ENCODE data around the gene NCOR2. TPM values are rescaled to one million over a fixed set of nuclear protein-coding genes. Genes with fewer than 3 reads are reported as not detected.
A peak's percentile ranks its signal among the peaks of the same experiment; 100 is the strongest.

The NCOR2 gene
- total and polyA plus RNA-seq, 2 of the 4 experiments (the other 2 are of a cell fraction): 12.9 to 40.8 TPM

DNA sequence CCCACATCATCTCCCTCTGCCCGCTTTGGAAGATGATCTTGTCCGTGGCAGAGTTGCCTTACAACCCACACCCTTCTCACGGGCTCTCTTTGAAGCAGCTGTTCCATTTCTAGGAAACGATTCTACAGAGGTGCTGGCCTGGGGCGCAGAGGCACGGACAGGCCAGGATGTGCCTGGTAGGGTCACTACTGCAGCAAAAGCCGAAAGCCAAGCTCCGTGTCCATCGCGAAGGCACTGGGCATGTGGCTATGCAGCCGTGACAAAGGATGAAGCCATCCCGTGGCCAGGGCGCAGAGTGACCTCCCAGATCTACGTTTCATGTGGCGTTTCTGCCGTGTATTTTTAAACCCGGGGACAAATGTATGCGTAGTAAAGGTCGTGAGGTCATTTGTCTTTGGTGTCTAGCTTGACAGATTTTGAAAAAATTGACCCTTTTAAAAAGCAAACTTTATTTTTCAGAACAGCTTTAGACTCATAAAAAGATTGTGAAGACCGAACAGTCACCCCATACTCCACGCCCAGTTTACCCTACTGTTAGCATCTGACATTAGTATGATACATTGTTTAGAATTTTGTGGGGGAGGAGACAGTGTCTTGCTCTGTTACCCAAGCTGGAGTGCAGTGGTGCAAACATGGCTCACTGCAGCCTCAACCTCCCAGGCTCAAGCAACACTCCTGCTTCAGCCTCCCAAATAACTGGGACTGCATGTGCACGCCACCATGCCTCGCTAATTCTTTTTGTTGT, 40.4 kb upstream of the NCOR2 start:
- H4K20me1 ChIP-seq (ENCODE audit: insufficient read depth, low read length): no peaks in the 10 kb centered on the region
- no peak overlapping the region for H2BK5ac ChIP-seq (ENCODE audit: low read depth, low read length, poor library complexity, severe bottlenecking)
- H3K36me3 ChIP-seq (ENCODE audit: control insufficient read depth, insufficient read depth, low read length): no peaks in the 10 kb centered on the region
- no peaks in the 10 kb centered on the region for H3K9me1 ChIP-seq (ENCODE audit: insufficient read depth, low read length)
- H2BK15ac ChIP-seq (ENCODE audit: low read depth, low read length): no peak overlapping the region
- H2AK5ac ChIP-seq (ENCODE audit: low read depth, low read length): peak overlapping the region; percentile 81
- H3K4me1 ChIP-seq (ENCODE audit: control insufficient read depth, insufficient read depth, low read length): peaks cover 2% of the 10 kb centered on the region; the same call in 1 of the 2 replicates
- intact Hi-C loops (cut with micrococcal nuclease): no loop called here
- no peak overlapping the region for H3K14ac ChIP-seq (replicated peaks; ENCODE audit: low read depth, low read length)
- dilution Hi-C loops (cut with HindIII; ENCODE audit: low sequenced_read_pairs, unreplicated experiment): no loop called here
- DNase-seq (no peak), ATAC-seq (ENCODE audit: low read depth) (no peak)
- no peak overlapping the region for H4K91ac ChIP-seq (ENCODE audit: insufficient read depth, low read depth, low read length)
- no peak overlapping the region for H4K8ac ChIP-seq (ENCODE audit: low read depth in 2 of 2, low read length in 2 of 2)
- POLR2A ChIA-PET (ENCODE audit: unreplicated experiment): no interaction called here
- CTCF ChIA-PET: no interaction called here
- H3K9me3 ChIP-seq (ENCODE audit: control insufficient read depth, insufficient read depth, low read length): peaks cover 6% of the 10 kb centered on the region; the same call in 1 of the 2 replicates
- no peaks in the 10 kb centered on the region for H3K79me1 ChIP-seq (ENCODE audit: low read depth in 1 of 2, low read length in 2 of 2)
- no peak for TF ChIP-seq FOS (IDR thresholded peaks at IDR 0.05; ENCODE audit: low read depth, low read length)
- TF ChIP-seq CHD1 (IDR thresholded peaks at IDR 0.05; ENCODE audit: low read depth, low read length): no peak
- no peak for TF ChIP-seq MAFK (IDR thresholded peaks at IDR 0.05; ENCODE audit: low read depth, low read length)
- no peak for TF ChIP-seq CTCF (conservative IDR thresholded peaks at IDR 0.05; ENCODE audit: low read depth, low read length)
- no peak for TF ChIP-seq BHLHE40 (IDR thresholded peaks at IDR 0.05; ENCODE audit: low read depth, low read length)
- no peak for TF ChIP-seq RCOR1 (IDR thresholded peaks at IDR 0.05; ENCODE audit: insufficient replicate concordance, low read length)
- no peak for TF ChIP-seq POLR2A (IDR thresholded peaks at IDR 0.05; ENCODE audit: low read depth, low read length)
- no peak for TF ChIP-seq ELK1 (IDR thresholded peaks at IDR 0.05; ENCODE audit: borderline replicate concordance, low read depth, low read length)
- no peak for TF ChIP-seq NFE2L2 (IDR thresholded peaks at IDR 0.05; ENCODE audit: low read depth, low read length)
- TF ChIP-seq RFX5 (IDR thresholded peaks at IDR 0.05; ENCODE audit: low read depth, low read length): no peak
- no peak for TF ChIP-seq MXI1 (IDR thresholded peaks at IDR 0.05; ENCODE audit: borderline replicate concordance, low read depth, low read length)
- TF ChIP-seq CEBPB (IDR thresholded peaks at IDR 0.05; ENCODE audit: low read depth, low read length): no peak
- TF ChIP-seq, protein P1, sequence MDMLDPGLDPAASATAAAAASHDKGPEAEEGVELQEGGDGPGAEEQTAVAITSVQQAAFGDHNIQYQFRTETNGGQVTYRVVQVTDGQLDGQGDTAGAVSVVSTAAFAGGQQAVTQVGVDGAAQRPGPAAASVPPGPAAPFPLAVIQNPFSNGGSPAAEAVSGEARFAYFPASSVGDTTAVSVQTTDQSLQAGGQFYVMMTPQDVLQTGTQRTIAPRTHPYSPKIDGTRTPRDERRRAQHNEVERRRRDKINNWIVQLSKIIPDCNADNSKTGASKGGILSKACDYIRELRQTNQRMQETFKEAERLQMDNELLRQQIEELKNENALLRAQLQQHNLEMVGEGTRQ (IDR thresholded peaks at IDR 0.05; ENCODE audit: low read depth, low read length): no peak
- no peak for TF ChIP-seq RAD21 (IDR thresholded peaks at IDR 0.05; ENCODE audit: low read length)
- peak overlapping the region; percentile 45 for H2AFZ ChIP-seq (replicated peaks; ENCODE audit: low read length, poor library complexity)
- no peak overlapping the region for H2AK9ac ChIP-seq (replicated peaks; ENCODE audit: low read depth, low read length, poor library complexity)
- no peak overlapping the region for H3K23ac ChIP-seq (ENCODE audit: low read depth, low read length)
- no peak overlapping the region for H3K4me2 ChIP-seq (ENCODE audit: low read depth, low read length)
- in situ Hi-C loops (cut with MboI; ENCODE audit: low sequenced_read_pairs): no loop called here
- H4K5ac ChIP-seq (ENCODE audit: low read depth, low read length): no peak overlapping the region
- peaks cover 10% of the 10 kb centered on the region for H3K27me3 ChIP-seq (ENCODE audit: control insufficient read depth, insufficient read depth, low read length)
- H3K18ac ChIP-seq (ENCODE audit: low read depth, low read length): no peak overlapping the region
- no peak overlapping the region for H3K4ac ChIP-seq (ENCODE audit: low read depth, low read length)
- H3K4me3 ChIP-seq (ENCODE audit: insufficient read depth, low read depth, low read length): no peak overlapping the region
- H3K9ac ChIP-seq (ENCODE audit: low read depth, low read length): no peak overlapping the region
- H2BK120ac ChIP-seq (ENCODE audit: low read depth, low read length): no peak overlapping the region
- no peak overlapping the region for H3K27ac ChIP-seq (ENCODE audit: insufficient read depth, low read length)
- H2BK20ac ChIP-seq (ENCODE audit: low read depth, low read length): no peak overlapping the region
- BruUV-seq (replicated peaks): no TSS peak
- WGBS, 2 experiments (ENCODE audit: extremely low coverage in 2 of 2, insufficient read length in 1 of 2): 90% methylated on average over 13 of the region's 23 CpGs; no CpG with 5 or more reads in 1 of the 2 experiments
- no peak overlapping the region for H3K56ac ChIP-seq (ENCODE audit: extremely low read depth, insufficient read depth, low read length)

All from IMR-90 (cell line).